GM12878 (cell line): ENCODE data around the gene DDX54. TPM values are rescaled to one million over a fixed set of nuclear protein-coding genes. Genes with fewer than 3 reads are reported as not detected.

Experiments used
- BACH1 ChIP-seq: fragments of 450-650 bp; IDR thresholded peaks from 2 replicates; pipeline ENCODE4 v1.6.1; 2017; ENCODE audit warnings: mild to moderate bottlenecking, borderline replicate concordance
- BHLHE40 ChIP-seq, 2 experiments: fragments of 450-650 bp in 1 of 2; IDR thresholded peaks; 2 replicates each; pipeline ENCODE4 v1.6.1; 2011 to 2017; ENCODE audit warnings: low read depth in 2 of 2, borderline replicate concordance in 1 of 2, improper control_type of control experiment in 1 of 2, low read length in 1 of 2, mild to moderate bottlenecking in 1 of 2
- BMI1 ChIP-seq: fragments of 450-650 bp; IDR thresholded peaks from 2 replicates; pipeline ENCODE4 v1.6.1; 2016; ENCODE audit warnings: mild to moderate bottlenecking, moderate library complexity, borderline replicate concordance
- CREM ChIP-seq: IDR thresholded peaks from 2 replicates; pipeline ENCODE4 v1.6.1; 2014; ENCODE audit warnings: antibody characterized with exemption, low read depth
- DPF2 ChIP-seq: fragments of 450-650 bp; IDR thresholded peaks from 2 replicates; pipeline ENCODE4 v1.6.1; 2017; ENCODE audit warnings: mild to moderate bottlenecking
- FOXM1 ChIP-seq: IDR thresholded peaks from 2 replicates; pipeline ENCODE4 v1.6.1; 2012; ENCODE audit warnings: low read depth, mild to moderate bottlenecking, inconsistent platforms, low read length, moderate library complexity
- HDAC2 ChIP-seq: fragments of 200-600 bp; sonication (generic); IDR thresholded peaks from 2 replicates; pipeline ENCODE4 v1.6.1; 2017
- IKZF1 ChIP-seq: fragments of 450-650 bp; conservative IDR thresholded peaks from 2 replicates; pipeline ENCODE4 v1.6.1; 2017; ENCODE audit warnings: antibody characterized with exemption, mild to moderate bottlenecking
- IRF5 ChIP-seq: fragments of 450-650 bp; IDR thresholded peaks from 2 replicates; pipeline ENCODE4 v1.6.1; 2017; ENCODE audit warnings: borderline replicate concordance
- LARP7 ChIP-seq: fragments of 450-650 bp; IDR thresholded peaks from 2 replicates; pipeline ENCODE4 v1.6.1; 2017; ENCODE audit warnings: mild to moderate bottlenecking
- MEF2B ChIP-seq: fragments of 450-650 bp; IDR thresholded peaks from 2 replicates; pipeline ENCODE4 v1.6.1; 2018; ENCODE audit warnings: mild to moderate bottlenecking, moderate library complexity; ENCODE audit not compliant: partially characterized antibody, poor library complexity, severe bottlenecking
- MLLT1 ChIP-seq: fragments of 450-650 bp; IDR thresholded peaks from 2 replicates; pipeline ENCODE4 v1.6.1; 2016; ENCODE audit warnings: mild to moderate bottlenecking
- MYC ChIP-seq: IDR thresholded peaks from 2 replicates; pipeline ENCODE4 v1.6.1; 2011; ENCODE audit warnings: mild to moderate bottlenecking, low read length, moderate library complexity, inconsistent platforms; ENCODE audit not compliant: insufficient read depth, insufficient replicate concordance, insufficient read length, severe bottlenecking
- PBX3 ChIP-seq: IDR thresholded peaks from 2 replicates; pipeline ENCODE4 v1.6.1; 2011; ENCODE audit warnings: mild to moderate bottlenecking, low read depth, low read length, moderate library complexity; ENCODE audit not compliant: insufficient replicate concordance
- POU2F2 ChIP-seq: IDR thresholded peaks from 3 replicates; pipeline ENCODE4 v1.6.1; 2011; ENCODE audit warnings: low read depth, mild to moderate bottlenecking, low read length, borderline replicate concordance
- PRDM15 ChIP-seq: fragments of 450-650 bp; formaldehyde crosslinking; IDR thresholded peaks from 2 replicates; pipeline ENCODE4 v1.4.0; 2020; ENCODE audit warnings: mild to moderate bottlenecking, moderate library complexity
- SIX5 ChIP-seq: IDR thresholded peaks from 2 replicates; pipeline ENCODE4 v1.6.1; 2011; ENCODE audit warnings: mild to moderate bottlenecking, low read depth, low read length, moderate library complexity; ENCODE audit not compliant: severe bottlenecking
- SMARCA5 ChIP-seq: fragments of 450-650 bp; IDR thresholded peaks from 2 replicates; pipeline ENCODE4 v1.6.1; 2017; ENCODE audit warnings: mild to moderate bottlenecking
- TBL1XR1 ChIP-seq: IDR thresholded peaks from 2 replicates; pipeline ENCODE4 v1.6.1; 2012; ENCODE audit warnings: low read depth, low read length, improper control_type of control experiment
- TCF12 ChIP-seq: IDR thresholded peaks from 2 replicates; pipeline ENCODE4 v1.6.1; 2011; ENCODE audit warnings: low read depth, mild to moderate bottlenecking, low read length
- YY1 ChIP-seq: IDR thresholded peaks from 2 replicates; pipeline ENCODE4 v1.6.1; 2011; ENCODE audit warnings: low read depth, mild to moderate bottlenecking, low read length
- ZZZ3 ChIP-seq: IDR thresholded peaks from 2 replicates; pipeline ENCODE4 v1.6.1; 2011; ENCODE audit warnings: low read depth; ENCODE audit not compliant: control insufficient read depth, insufficient read length
- polyA plus RNA-seq, 11 experiments: library from polyadenylated mRNA; depleted of rRNA in 4 of 11; unstranded in 6 of 11; stranded (reverse) in 5 of 11; fragments of >200 nt; fragmentation: Nextera tagmentation in 4 of 11; fragmentation: Illumina TruSeq in 1 of 11; extraction: Ambion mirVana in 4 of 11; extraction: Trizol in 1 of 11; gene quantifications; 1 replicate in 1 of 11; 2 replicates in 10 of 11; pipeline versions ENCODE4 v1.2.1 to v1.2.3, GENCODE V29; 2011 to 2016; ENCODE audit warnings: inconsistent platforms in 2 of 11, missing spikeins in 2 of 11, low read depth in 1 of 11
- total RNA-seq, 4 experiments: library from RNA; depleted of rRNA in 3 of 4; stranded (reverse); fragments of >200 nt in 3 of 4; fragmentation: Illumina TruSeq in 1 of 4; extraction: Trizol in 1 of 4; gene quantifications; 2 replicates each; pipeline versions ENCODE4 v1.2.1 to v1.2.3, GENCODE V29; 2013 to 2021

The DDX54 gene
- total and polyA plus RNA-seq, 10 of the 15 experiments (the other 5 are each of a cell fraction or from before 2014, with no cell fraction given), result 1.9 to 115 (median 56.3) TPM

GRCh38 chr12:113152835-113153814 lies 32.2 kb downstream of the DDX54 start (continued):
- TF ChIP-seq IKZF1, result peak; percentile 66
- no peak for TF ChIP-seq ZZZ3
- no peak for TF ChIP-seq FOXM1
- TF ChIP-seq BHLHE40 (IDR thresholded peaks at IDR 0.05; ENCODE audit: borderline replicate concordance in 1 of 2, low read depth in 2 of 2, low read length in 1 of 2), result peak in 1 of 2 experiments; percentile 21; a peak in 1 of 4 replicates
- TF ChIP-seq YY1, result no peak
- no peak for TF ChIP-seq MLLT1
- no peak for TF ChIP-seq MEF2B
- TF ChIP-seq CREM, result no peak
- TF ChIP-seq LARP7, result peak; percentile 85; the same call in 1 of the 2 replicates
- no peak for TF ChIP-seq BMI1
- TF ChIP-seq MYC, result no peak
- no peak for TF ChIP-seq TBL1XR1
- no peak for TF ChIP-seq IRF5
- TF ChIP-seq POU2F2, result no peak
- TF ChIP-seq DPF2, result peak; percentile 54; the same call in 1 of the 2 replicates
- TF ChIP-seq SIX5, result no peak
- TF ChIP-seq SMARCA5, result peak; percentile 74; the same call in 1 of the 2 replicates
- TF ChIP-seq BACH1, result 0 out of 2 replicates have a peak, but pooled peaks have one; percentile 43
- no peak for TF ChIP-seq PRDM15 (CRISPR knock-in tag)
- no peak for TF ChIP-seq TCF12
- no peak for TF ChIP-seq HDAC2
- no peak for TF ChIP-seq PBX3
